HepG2 (cell line): ENCODE results near the gene ADGRL3. TPM values are rescaled to one million over a fixed set of nuclear protein-coding genes. Genes with fewer than 3 reads are reported as not detected.

Experiments
- ATAC-seq: fragments of 200-7000 bp; cut with Tn5 transposase; 3 replicates; pipeline ENCODE4 v1.9.1; 2020; ENCODE audit warnings: mild to moderate bottlenecking, moderate library complexity
- BruUV-seq: library from RNA; stranded (reverse); fragments of 400-500 nt; replicated peaks from 2 replicates; lab custom pipeline; 2021; lab: Mats Ljungman, UMichigan
- CTCF ChIA-PET: fragments of 300-600 bp; formaldehyde crosslinking; extraction: SDS; loops from one replicate; lab custom pipeline; 2021; ENCODE audit warnings: low total read pairs, inconsistent platforms, low intra/inter-chr PET ratio; lab: Yijun Ruan, JAX
- POLR2A ChIA-PET: fragments of 350-600 bp; sonication (Branson Sonifier 250); formaldehyde crosslinking; loops from one replicate; lab custom pipeline; 2020; ENCODE audit warnings: antibody characterized with exemption, inconsistent platforms; lab: Yijun Ruan, JAX
- DNase-seq: peaks from one replicate; pipeline ENCODE4 v3.0.0-alpha.2; 2015; ENCODE audit warnings: low spot score
- FAIRE-seq: peaks from 3 replicates; lab custom pipeline; 2011; peaks lifted over from hg19 to GRCh38; lab: Jason Lieb, UNC
- H2AFZ ChIP-seq: one replicate; pipeline ENCODE4 v1.6.1; 2011; ENCODE audit warnings: low read length, inconsistent platforms
- H3K27ac ChIP-seq: fragments of 300-600 bp; 3 replicates; pipeline ENCODE4 v1.8.0; 2011; ENCODE audit warnings: mixed run types, mild to moderate bottlenecking, mixed read lengths, low read length, inconsistent platforms; ENCODE audit not compliant: insufficient read depth; ENCODE audit errors: extremely low read length
- H3K27me3 ChIP-seq, 2 experiments: fragments of 200-600 bp in 1 of 2; 2 replicates in 1 of 2; 3 replicates in 1 of 2; pipeline versions ENCODE4 v1.6.0 to v1.8.0; 2011; ENCODE audit warnings: low read length in 2 of 2, mild to moderate bottlenecking in 2 of 2, moderate library complexity in 2 of 2, inconsistent platforms in 1 of 2; ENCODE audit not compliant: insufficient read depth in 2 of 2, control insufficient read depth in 1 of 2
- H3K36me3 ChIP-seq, 2 experiments: fragments of 200-600 bp in 1 of 2; replicated peaks in 1 of 2; 2 replicates in 1 of 2; 3 replicates in 1 of 2; pipeline versions ENCODE4 v1.5.1 to v1.8.0; 2011; ENCODE audit warnings: low read length in 2 of 2, inconsistent platforms in 1 of 2; ENCODE audit not compliant: insufficient read depth in 2 of 2, control insufficient read depth in 1 of 2
- H3K4me1 ChIP-seq: 2 replicates; pipeline ENCODE4 v1.5.1; 2012; ENCODE audit warnings: low read length, inconsistent platforms; ENCODE audit not compliant: insufficient read depth
- H3K4me2 ChIP-seq: 2 replicates; pipeline ENCODE4 v1.6.0; 2011; ENCODE audit warnings: low read depth, low read length, inconsistent platforms
- H3K4me3 ChIP-seq, 3 experiments: fragments of 200-600 bp in 1 of 3; sonication (generic), shearing (Covaris generic) in 1 of 3; replicated peaks in 1 of 3; 2 replicates each; pipeline ENCODE4 v1.5.1; 2011 to 2016; ENCODE audit warnings: low read length in 3 of 3, inconsistent platforms in 2 of 3, low read depth in 2 of 3, mild to moderate bottlenecking in 2 of 3, control low read depth in 1 of 3, mixed read lengths in 1 of 3; ENCODE audit not compliant: insufficient read depth in 1 of 3
- H3K79me2 ChIP-seq: one replicate; pipeline ENCODE4 v1.6.1; 2011; ENCODE audit warnings: low read length, inconsistent platforms; ENCODE audit not compliant: insufficient read depth
- H3K9ac ChIP-seq: 2 replicates; pipeline ENCODE4 v1.6.0; 2011; ENCODE audit warnings: mild to moderate bottlenecking, low read depth, low read length, inconsistent platforms; ENCODE audit not compliant: insufficient read depth
- H3K9me3 ChIP-seq: 2 replicates; pipeline ENCODE4 v1.5.1; 2012; ENCODE audit warnings: mild to moderate bottlenecking, low read length
- H4K20me1 ChIP-seq: 2 replicates; pipeline ENCODE4 v1.6.0; 2011; ENCODE audit warnings: inconsistent platforms, mild to moderate bottlenecking, low read length, moderate library complexity; ENCODE audit not compliant: insufficient read depth
- CENPT ChIP-seq: sonication (generic); formaldehyde crosslinking; IDR thresholded peaks from 2 replicates; pipeline ENCODE4 v1.8.0; 2022; ENCODE audit warnings: low read depth, mild to moderate bottlenecking, moderate library complexity, missing genetic modification reagents
- GPN1 ChIP-seq: sonication (generic); formaldehyde crosslinking; IDR thresholded peaks from 2 replicates; pipeline ENCODE4 v1.5.1; 2020; ENCODE audit warnings: missing genetic modification reagents, borderline replicate concordance
- HHEX ChIP-seq: IDR thresholded peaks from 2 replicates; pipeline ENCODE4 v1.6.1; 2016; ENCODE audit warnings: control low read depth
- HOXD1 ChIP-seq: sonication (generic); formaldehyde crosslinking; IDR thresholded peaks from 2 replicates; pipeline ENCODE4 v1.5.0; 2020; ENCODE audit warnings: missing genetic modification reagents
- IKZF1 ChIP-seq: fragments of 450-650 bp; IDR thresholded peaks from 2 replicates; pipeline ENCODE4 v1.7.1; 2016
- MAFF ChIP-seq: IDR thresholded peaks from 2 replicates; pipeline ENCODE4 v1.6.1; 2011; ENCODE audit warnings: low read depth, low read length, improper control_type of control experiment
- MEIS1 ChIP-seq: sonication (generic); formaldehyde crosslinking; IDR thresholded peaks from 2 replicates; pipeline ENCODE4 v1.9.0; 2021; ENCODE audit warnings: mild to moderate bottlenecking, missing genetic modification reagents, moderate library complexity, borderline replicate concordance
- PHF20 ChIP-seq: sonication (generic); formaldehyde crosslinking; IDR thresholded peaks from 2 replicates; pipeline ENCODE4 v1.5.0; 2020; ENCODE audit warnings: mild to moderate bottlenecking, missing genetic modification reagents
- WIZ ChIP-seq: sonication (generic); formaldehyde crosslinking; IDR thresholded peaks from 2 replicates; pipeline ENCODE4 v1.5.1; 2020; ENCODE audit warnings: mild to moderate bottlenecking, missing genetic modification reagents
- ZFP36 ChIP-seq: fragments of 150-350 bp; IDR thresholded peaks from 2 replicates; pipeline ENCODE4 v1.6.1; 2018; ENCODE audit warnings: borderline replicate concordance, low read length, low read depth; ENCODE audit not compliant: partially characterized antibody
- ZNF446 ChIP-seq: sonication (generic); formaldehyde crosslinking; IDR thresholded peaks from 2 replicates; pipeline ENCODE4 v1.5.0; 2020; ENCODE audit warnings: mild to moderate bottlenecking, missing genetic modification reagents
- ZNF552 ChIP-seq: sonication (generic); formaldehyde crosslinking; IDR thresholded peaks from 2 replicates; pipeline ENCODE4 v1.9.0; 2022; ENCODE audit warnings: missing genetic modification reagents, mild to moderate bottlenecking, borderline replicate concordance
- ZNF775 ChIP-seq: sonication (generic); formaldehyde crosslinking; IDR thresholded peaks from 2 replicates; pipeline ENCODE4 v1.4.0; 2020; ENCODE audit warnings: missing genetic modification reagents, mild to moderate bottlenecking, moderate library complexity, borderline replicate concordance
- ZSCAN21 ChIP-seq: sonication (generic); formaldehyde crosslinking; IDR thresholded peaks from 2 replicates; pipeline ENCODE4 v1.8.0; 2022; ENCODE audit warnings: mild to moderate bottlenecking, missing genetic modification reagents, moderate library complexity, borderline replicate concordance
- WGBS: methylation state at CpG from one replicate; pipeline ENCODE4 v1.1.6; 2017; ENCODE audit warnings: low lambda C conversion rate; 5-methylcytosine and 5-hydroxymethylcytosine counted together
- in situ Hi-C: cut with HindIII; loops from 2 replicates; pipeline ENCODE4 v1.10.0; 2017; ENCODE audit warnings: low pct_unique_long_range_greater_than_20kb; ENCODE audit not compliant: extremely low pct_ligation_motif_present
- intact Hi-C: fragments of 100-400 bp; cut with micrococcal nuclease; formaldehyde crosslinking; loops from one replicate; pipeline ENCODE4 v1.10.0; 2022; ENCODE audit not compliant: unreplicated experiment
- polyA plus RNA-seq, 8 experiments: library from polyadenylated mRNA; depleted of rRNA in 3 of 8; stranded (reverse) in 7 of 8; unstranded in 1 of 8; fragments of >200 nt; fragmentation: Illumina TruSeq in 4 of 8; extraction: Trizol in 4 of 8; gene quantifications; 2 replicates each; pipeline versions ENCODE4 v1.2.1 to v1.2.3, GENCODE V29; 2011 to 2016; ENCODE audit warnings: low read depth in 4 of 8, missing spikeins in 1 of 8, mixed read lengths in 1 of 8; ENCODE audit not compliant: insufficient read depth in 1 of 8
- total RNA-seq, 5 experiments: library from RNA; depleted of rRNA; stranded (reverse); fragments of >200 nt; fragmentation: Illumina TruSeq; extraction: Trizol; gene quantifications; 2 replicates each; pipeline ENCODE4 v1.2.3, GENCODE V29; 2016; ENCODE audit warnings: low read depth in 1 of 5
- TF ChIP-seq, protein P1 (sequence below): sonication (generic); formaldehyde crosslinking; IDR thresholded peaks from 2 replicates; pipeline ENCODE4 v1.9.0; 2021; ENCODE audit warnings: missing genetic modification reagents, borderline replicate concordance

The ADGRL3 gene
- total and polyA plus RNA-seq, 2 of the 13 experiments (the other 11 are each of a cell fraction or from before 2014, with no cell fraction given) = 0.04 to 0.05 TPM

- no peaks in the 10 kb centered on the region for H4K20me1 ChIP-seq
- H3K79me2 ChIP-seq = no peaks in the 10 kb centered on the region
- H3K27ac ChIP-seq = no peak overlapping the region
- H3K36me3 ChIP-seq = no peaks in the 10 kb centered on the region
- DNase-seq (no peak), ATAC-seq (no peak)
- H3K4me3 ChIP-seq = no peak overlapping the region
- whole genome bisulfite sequencing = 5% methylated on average over 4 of the region's 4 CpGs
- TF ChIP-seq, protein P1, sequence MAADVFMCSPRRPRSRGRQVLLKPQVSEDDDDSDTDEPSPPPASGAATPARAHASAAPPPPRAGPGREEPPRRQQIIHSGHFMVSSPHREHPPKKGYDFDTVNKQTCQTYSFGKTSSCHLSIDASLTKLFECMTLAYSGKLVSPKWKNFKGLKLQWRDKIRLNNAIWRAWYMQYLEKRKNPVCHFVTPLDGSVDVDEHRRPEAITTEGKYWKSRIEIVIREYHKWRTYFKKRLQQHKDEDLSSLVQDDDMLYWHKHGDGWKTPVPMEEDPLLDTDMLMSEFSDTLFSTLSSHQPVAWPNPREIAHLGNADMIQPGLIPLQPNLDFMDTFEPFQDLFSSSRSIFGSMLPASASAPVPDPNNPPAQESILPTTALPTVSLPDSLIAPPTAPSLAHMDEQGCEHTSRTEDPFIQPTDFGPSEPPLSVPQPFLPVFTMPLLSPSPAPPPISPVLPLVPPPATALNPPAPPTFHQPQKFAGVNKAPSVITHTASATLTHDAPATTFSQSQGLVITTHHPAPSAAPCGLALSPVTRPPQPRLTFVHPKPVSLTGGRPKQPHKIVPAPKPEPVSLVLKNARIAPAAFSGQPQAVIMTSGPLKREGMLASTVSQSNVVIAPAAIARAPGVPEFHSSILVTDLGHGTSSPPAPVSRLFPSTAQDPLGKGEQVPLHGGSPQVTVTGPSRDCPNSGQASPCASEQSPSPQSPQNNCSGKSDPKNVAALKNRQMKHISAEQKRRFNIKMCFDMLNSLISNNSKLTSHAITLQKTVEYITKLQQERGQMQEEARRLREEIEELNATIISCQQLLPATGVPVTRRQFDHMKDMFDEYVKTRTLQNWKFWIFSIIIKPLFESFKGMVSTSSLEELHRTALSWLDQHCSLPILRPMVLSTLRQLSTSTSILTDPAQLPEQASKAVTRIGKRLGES (CRISPR knock-in tag) = no peak
- TF ChIP-seq, all 625 proteins: peak for 0
- Histone ChIP-seq H3K27me3 (no peaks in the 10 kb centered on the region), H3K9ac (no peak overlapping the region), H3K9me3 (no peaks in the 10 kb centered on the region), H3K4me2 (no peak overlapping the region), H3K4me1 (no peaks in the 10 kb centered on the region), H2AFZ (no peak overlapping the region)
- FAIRE-seq = no peak
- intact Hi-C loops (no loop called here), in situ Hi-C loops (no loop called here)
- POLR2A ChIA-PET = no interaction called here
- CTCF ChIA-PET = no interaction called here
- BruUV-seq = no TSS peak
These were observed 45.1 kb downstream of the ADGRL3 start for GRCh38 chr4:61245069-61245714.

GRCh38 chr4:61246034-61246433 lies 45.9 kb downstream of the ADGRL3 start:
- ATAC-seq (no peak), FAIRE-seq (no peak), DNase-seq (no peak)
- no peaks in the 10 kb centered on the region for H3K27me3 ChIP-seq
- H3K36me3 ChIP-seq = no peaks in the 10 kb centered on the region
- no peak overlapping the region for H3K4me3 ChIP-seq
- BruUV-seq = no TSS peak
- ChIA-PET CTCF (no interaction called here), POLR2A (no interaction called here)
- no peak overlapping the region for H2AFZ ChIP-seq
- no peak overlapping the region for H3K9ac ChIP-seq
- intact Hi-C loops = no loop called here
- H3K4me1 ChIP-seq = no peaks in the 10 kb centered on the region
- H3K9me3 ChIP-seq = no peaks in the 10 kb centered on the region
- no peaks in the 10 kb centered on the region for H4K20me1 ChIP-seq
- H3K79me2 ChIP-seq = no peaks in the 10 kb centered on the region
- H3K27ac ChIP-seq = no peak overlapping the region
- in situ Hi-C loops = no loop called here
- WGBS = 0% methylated on average over 1 of the region's 1 CpG
- no peak overlapping the region for H3K4me2 ChIP-seq
- no peak for TF ChIP-seq WIZ (CRISPR knock-in tag)
- no peak for TF ChIP-seq ZNF552 (CRISPR knock-in tag)
- TF ChIP-seq ZFP36 = no peak
- TF ChIP-seq HOXD1 (CRISPR knock-in tag) = no peak
- no peak for TF ChIP-seq ZNF446 (CRISPR knock-in tag)
- TF ChIP-seq GPN1 = no peak
- TF ChIP-seq ZNF775 (CRISPR knock-in tag) = no peak
- no peak for TF ChIP-seq PHF20 (CRISPR knock-in tag)
- no peak for TF ChIP-seq HHEX (CRISPR knock-in tag)
- TF ChIP-seq ZSCAN21 (CRISPR knock-in tag) = no peak
- TF ChIP-seq MEIS1 (CRISPR knock-in tag) = no peak
- no peak for TF ChIP-seq MAFF
- TF ChIP-seq IKZF1 = no peak
- TF ChIP-seq CENPT (CRISPR knock-in tag) = no peak
